HepG2 (cell line): ENCODE measurements around the gene SERTAD2. TPM values are rescaled to one million over a fixed set of nuclear protein-coding genes. Genes with fewer than 3 reads are reported as not detected.
A peak's percentile ranks its signal among the peaks of the same experiment; 100 is the strongest.

Experiments
- BRCA1 ChIP-seq: sonication (generic); formaldehyde crosslinking; IDR thresholded peaks from 2 replicates; pipeline ENCODE4 v1.4.0; 2020; ENCODE audit warnings: missing genetic modification reagents
- CHD2 ChIP-seq: IDR thresholded peaks from 2 replicates; pipeline ENCODE4 v1.6.1; 2011; ENCODE audit warnings: low read depth, low read length, improper control_type of control experiment
- ETV5 ChIP-seq: IDR thresholded peaks from 2 replicates; pipeline ENCODE4 v1.6.1; 2018; ENCODE audit warnings: missing biosample characterization, missing genetic modification reagents, inconsistent platforms, borderline replicate concordance
- FOXJ3 ChIP-seq: sonication (generic); formaldehyde crosslinking; IDR thresholded peaks from 2 replicates; pipeline ENCODE4 v1.4.0; 2020; ENCODE audit warnings: missing genetic modification reagents, mild to moderate bottlenecking, borderline replicate concordance
- FOXK1 ChIP-seq: sonication (generic); formaldehyde crosslinking; IDR thresholded peaks from 2 replicates; pipeline ENCODE4 v1.4.0; 2020; ENCODE audit warnings: low read depth, missing genetic modification reagents, borderline replicate concordance
- HOXA9 ChIP-seq: sonication (generic); formaldehyde crosslinking; IDR thresholded peaks from 2 replicates; pipeline ENCODE4 v1.8.1; 2022; ENCODE audit warnings: missing genetic modification reagents, mild to moderate bottlenecking, moderate library complexity, borderline replicate concordance
- NCOA1 ChIP-seq: sonication (generic); formaldehyde crosslinking; IDR thresholded peaks from 2 replicates; pipeline ENCODE4 v1.9.0; 2021; ENCODE audit warnings: missing genetic modification reagents
- NR3C1 ChIP-seq: sonication (generic); formaldehyde crosslinking; IDR thresholded peaks from 2 replicates; pipeline ENCODE4 v1.4.0; 2020; ENCODE audit warnings: missing genetic modification reagents
- RAD21 ChIP-seq: fragments of 450-650 bp; formaldehyde crosslinking; IDR thresholded peaks from 2 replicates; pipeline ENCODE4 v1.5.0; 2020; ENCODE audit warnings: mild to moderate bottlenecking
- RAD51 ChIP-seq: fragments of 450-650 bp; IDR thresholded peaks from 2 replicates; pipeline ENCODE4 v1.6.1; 2016; ENCODE audit warnings: borderline replicate concordance
- SIX1 ChIP-seq: sonication (generic); formaldehyde crosslinking; IDR thresholded peaks from 2 replicates; pipeline ENCODE4 v1.4.0; 2020; ENCODE audit warnings: missing genetic modification reagents, borderline replicate concordance
- SP5 ChIP-seq: IDR thresholded peaks from 2 replicates; pipeline ENCODE4 v1.6.1; 2016; ENCODE audit warnings: low read depth, borderline replicate concordance
- TAF15 ChIP-seq: fragments of 200-400 bp; formaldehyde crosslinking; IDR thresholded peaks from one replicate; pipeline ENCODE4 v1.6.1; 2018; ENCODE audit warnings: mild to moderate bottlenecking, low read depth, low read length; ENCODE audit not compliant: poor library complexity, severe bottlenecking
- TCF12 ChIP-seq, 2 experiments: fragments of 450-650 bp in 1 of 2; sonication (generic) in 1 of 2; formaldehyde crosslinking in 1 of 2; IDR thresholded peaks; 2 replicates each; pipeline versions ENCODE4 v1.6.1 to v1.8.0; 2017 to 2022; ENCODE audit warnings: antibody characterized with exemption in 1 of 2, mild to moderate bottlenecking in 1 of 2, missing genetic modification reagents in 1 of 2, moderate library complexity in 1 of 2
- ZFP90 ChIP-seq: sonication (generic); formaldehyde crosslinking; IDR thresholded peaks from 2 replicates; pipeline ENCODE4 v1.8.0; 2022; ENCODE audit warnings: missing genetic modification reagents, mild to moderate bottlenecking, inconsistent platforms, borderline replicate concordance
- ZNF558 ChIP-seq: sonication (generic); formaldehyde crosslinking; IDR thresholded peaks from 2 replicates; pipeline ENCODE4 v1.9.0; 2022; ENCODE audit warnings: mild to moderate bottlenecking, missing genetic modification reagents, borderline replicate concordance
- ZNF577 ChIP-seq: sonication (generic); formaldehyde crosslinking; IDR thresholded peaks from 2 replicates; pipeline ENCODE4 v1.4.0; 2020; ENCODE audit warnings: mild to moderate bottlenecking, low read depth, missing genetic modification reagents, borderline replicate concordance
- ZNF883 ChIP-seq: sonication (generic); formaldehyde crosslinking; IDR thresholded peaks from 2 replicates; pipeline ENCODE4 v1.5.1; 2020; ENCODE audit warnings: mild to moderate bottlenecking, missing genetic modification reagents; ENCODE audit errors: not compliant biosample characterization
- polyA plus RNA-seq, 8 experiments: library from polyadenylated mRNA; depleted of rRNA in 3 of 8; stranded (reverse) in 7 of 8; unstranded in 1 of 8; fragments of >200 nt; fragmentation: Illumina TruSeq in 4 of 8; extraction: Trizol in 4 of 8; gene quantifications; 2 replicates each; pipeline versions ENCODE4 v1.2.1 to v1.2.3, GENCODE V29; 2011 to 2016; ENCODE audit warnings: low read depth in 4 of 8, missing spikeins in 1 of 8, mixed read lengths in 1 of 8; ENCODE audit not compliant: insufficient read depth in 1 of 8
- total RNA-seq, 5 experiments: library from RNA; depleted of rRNA; stranded (reverse); fragments of >200 nt; fragmentation: Illumina TruSeq; extraction: Trizol; gene quantifications; 2 replicates each; pipeline ENCODE4 v1.2.3, GENCODE V29; 2016; ENCODE audit warnings: low read depth in 1 of 5
- TF ChIP-seq, protein P1 (sequence below): sonication (generic); formaldehyde crosslinking; IDR thresholded peaks from 2 replicates; pipeline ENCODE4 v1.8.0; 2022; ENCODE audit warnings: missing genetic modification reagents, mild to moderate bottlenecking, inconsistent platforms, borderline replicate concordance
- TF ChIP-seq, protein P2 (sequence below): sonication (generic); formaldehyde crosslinking; conservative IDR thresholded peaks from 2 replicates; pipeline ENCODE4 v1.8.0; 2022; ENCODE audit warnings: low read depth, missing genetic modification reagents
- TF ChIP-seq, protein P3 (sequence below), 2 experiments: sonication (generic) in 1 of 2; formaldehyde crosslinking in 1 of 2; IDR thresholded peaks; 2 replicates each; pipeline versions ENCODE4 v1.5.1 to v1.6.1; 2011 to 2020; ENCODE audit warnings: borderline replicate concordance in 1 of 2, low read depth in 1 of 2, low read length in 1 of 2, mild to moderate bottlenecking in 1 of 2, missing genetic modification reagents in 1 of 2, moderate library complexity in 1 of 2
- TF ChIP-seq, protein P4 (sequence below): sonication (generic); formaldehyde crosslinking; IDR thresholded peaks from 2 replicates; pipeline ENCODE4 v1.4.0; 2020; ENCODE audit warnings: missing genetic modification reagents

SERTAD2 gene
- total and polyA plus RNA-seq, 2 of the 13 experiments (the other 11 are each of a cell fraction or from before 2014, with no cell fraction given): 6.7 to 22.6 TPM

DNA sequence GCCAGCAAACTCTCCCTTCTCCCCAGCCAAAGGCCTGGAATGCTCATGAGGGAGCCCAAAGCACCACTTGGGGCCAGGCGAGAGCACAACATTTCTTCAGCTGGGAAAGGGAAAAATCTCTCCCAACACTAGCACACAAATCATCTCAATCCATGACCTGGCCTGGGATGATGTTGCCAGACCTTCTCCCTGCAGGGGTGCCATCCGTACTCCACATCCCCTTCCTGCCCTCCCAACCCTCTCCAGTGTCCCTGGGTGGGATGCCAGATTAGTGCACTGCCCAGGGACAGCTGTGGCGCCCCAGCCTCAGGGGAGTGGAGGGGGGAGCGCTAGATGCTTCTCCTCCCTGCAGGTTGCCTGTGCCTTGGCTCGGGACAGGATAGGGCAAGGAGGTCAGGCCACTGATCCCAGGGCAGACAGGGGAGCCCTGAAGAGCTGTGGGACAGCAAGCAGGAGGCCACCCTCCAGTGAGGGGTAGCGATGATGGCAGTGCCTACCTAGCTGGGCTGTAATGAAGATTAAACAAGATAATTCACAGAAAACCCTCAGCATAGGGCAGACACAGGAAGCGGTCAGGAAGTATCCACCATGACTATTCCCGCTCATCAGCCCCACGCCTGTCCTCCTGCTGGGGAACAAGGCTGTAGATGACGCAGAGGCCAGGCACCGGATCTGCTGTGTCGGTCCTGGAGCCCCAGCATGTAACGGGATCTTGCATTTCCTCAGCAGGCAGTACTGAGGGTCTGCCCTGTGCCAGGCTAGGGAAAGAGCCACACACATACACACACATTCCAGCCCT lies 31.1 kb downstream of the SERTAD2 start (continued):
- TF ChIP-seq NR3C1 (CRISPR knock-in tag) (no peak), TCF12 (IDR thresholded peaks at IDR 0.05) (no peak), TCF12 (CRISPR knock-in tag; IDR thresholded peaks at IDR 0.05) (no peak), ZNF558 (CRISPR knock-in tag) (no peak), FOXJ3 (CRISPR knock-in tag) (no peak), ZNF883 (CRISPR knock-in tag) (no peak), TAF15 (no peak), RAD51 (no peak), CHD2 (no peak), SIX1 (CRISPR knock-in tag) (no peak), ETV5 (CRISPR knock-in tag) (no peak), RAD21 (peak; percentile 43; the same call in 1 of the 2 replicates), SP5 (CRISPR knock-in tag) (no peak), ZFP90 (CRISPR knock-in tag) (no peak), FOXK1 (no peak), ZNF577 (CRISPR knock-in tag) (no peak), HOXA9 (no peak), NCOA1 (CRISPR knock-in tag) (no peak), BRCA1 (no peak)
- TF ChIP-seq, protein P1, sequence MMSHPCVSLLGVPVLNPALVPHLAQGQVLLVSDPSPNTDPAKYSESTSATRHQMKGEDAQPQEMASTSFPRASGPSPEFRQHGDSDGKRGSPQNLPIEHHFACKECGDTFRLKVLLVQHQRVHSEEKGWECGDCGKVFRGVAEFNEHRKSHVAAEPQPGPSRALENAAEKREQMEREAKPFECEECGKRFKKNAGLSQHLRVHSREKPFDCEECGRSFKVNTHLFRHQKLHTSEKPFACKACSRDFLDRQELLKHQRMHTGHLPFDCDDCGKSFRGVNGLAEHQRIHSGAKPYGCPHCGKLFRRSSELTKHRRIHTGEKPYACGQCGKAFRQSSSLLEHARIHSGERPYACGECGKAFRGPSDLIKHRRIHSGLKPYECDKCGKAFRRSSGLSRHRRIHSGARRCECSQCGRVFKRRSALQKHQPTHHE (CRISPR knock-in tag): no peak
- TF ChIP-seq, protein P2, sequence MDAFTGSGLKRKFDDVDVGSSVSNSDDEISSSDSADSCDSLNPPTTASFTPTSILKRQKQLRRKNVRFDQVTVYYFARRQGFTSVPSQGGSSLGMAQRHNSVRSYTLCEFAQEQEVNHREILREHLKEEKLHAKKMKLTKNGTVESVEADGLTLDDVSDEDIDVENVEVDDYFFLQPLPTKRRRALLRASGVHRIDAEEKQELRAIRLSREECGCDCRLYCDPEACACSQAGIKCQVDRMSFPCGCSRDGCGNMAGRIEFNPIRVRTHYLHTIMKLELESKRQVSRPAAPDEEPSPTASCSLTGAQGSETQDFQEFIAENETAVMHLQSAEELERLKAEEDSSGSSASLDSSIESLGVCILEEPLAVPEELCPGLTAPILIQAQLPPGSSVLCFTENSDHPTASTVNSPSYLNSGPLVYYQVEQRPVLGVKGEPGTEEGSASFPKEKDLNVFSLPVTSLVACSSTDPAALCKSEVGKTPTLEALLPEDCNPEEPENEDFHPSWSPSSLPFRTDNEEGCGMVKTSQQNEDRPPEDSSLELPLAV: no peak
- TF ChIP-seq, protein P3, sequence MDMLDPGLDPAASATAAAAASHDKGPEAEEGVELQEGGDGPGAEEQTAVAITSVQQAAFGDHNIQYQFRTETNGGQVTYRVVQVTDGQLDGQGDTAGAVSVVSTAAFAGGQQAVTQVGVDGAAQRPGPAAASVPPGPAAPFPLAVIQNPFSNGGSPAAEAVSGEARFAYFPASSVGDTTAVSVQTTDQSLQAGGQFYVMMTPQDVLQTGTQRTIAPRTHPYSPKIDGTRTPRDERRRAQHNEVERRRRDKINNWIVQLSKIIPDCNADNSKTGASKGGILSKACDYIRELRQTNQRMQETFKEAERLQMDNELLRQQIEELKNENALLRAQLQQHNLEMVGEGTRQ (IDR thresholded peaks at IDR 0.05; ENCODE audit: low read depth, low read length): no peak
- TF ChIP-seq, protein P3 (CRISPR knock-in tag; IDR thresholded peaks at IDR 0.05; ENCODE audit: borderline replicate concordance): no peak
- TF ChIP-seq, protein P4, sequence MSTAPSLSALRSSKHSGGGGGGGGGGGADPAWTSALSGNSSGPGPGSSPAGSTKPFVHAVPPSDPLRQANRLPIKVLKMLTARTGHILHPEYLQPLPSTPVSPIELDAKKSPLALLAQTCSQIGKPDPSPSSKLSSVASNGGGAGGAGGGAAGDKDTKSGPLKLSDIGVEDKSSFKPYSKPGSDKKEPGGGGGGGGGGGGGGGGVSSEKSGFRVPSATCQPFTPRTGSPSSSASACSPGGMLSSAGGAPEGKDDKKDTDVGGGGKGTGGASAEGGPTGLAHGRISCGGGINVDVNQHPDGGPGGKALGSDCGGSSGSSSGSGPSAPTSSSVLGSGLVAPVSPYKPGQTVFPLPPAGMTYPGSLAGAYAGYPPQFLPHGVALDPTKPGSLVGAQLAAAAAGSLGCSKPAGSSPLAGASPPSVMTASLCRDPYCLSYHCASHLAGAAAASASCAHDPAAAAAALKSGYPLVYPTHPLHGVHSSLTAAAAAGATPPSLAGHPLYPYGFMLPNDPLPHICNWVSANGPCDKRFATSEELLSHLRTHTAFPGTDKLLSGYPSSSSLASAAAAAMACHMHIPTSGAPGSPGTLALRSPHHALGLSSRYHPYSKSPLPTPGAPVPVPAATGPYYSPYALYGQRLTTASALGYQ: no peak
